AG09309 (cell line): ENCODE results near the gene CBLN4.

Experiments
- DNase-seq: peaks from one replicate; pipeline ENCODE4 v3.0.0-alpha.2; 2010; ENCODE audit warnings: low read depth
- H3K4me3 ChIP-seq: 2 replicates; pipeline ENCODE4 v1.5.1; 2011; ENCODE audit warnings: mild to moderate bottlenecking, low read depth, low read length, moderate library complexity; ENCODE audit not compliant: control insufficient read depth
- CTCF ChIP-seq: IDR thresholded peaks from 2 replicates; pipeline ENCODE4 v1.5.1; 2011; ENCODE audit warnings: mild to moderate bottlenecking, low read depth, low read length, inconsistent platforms; ENCODE audit not compliant: insufficient read depth, control insufficient read depth; ENCODE audit errors: missing control alignments

Gene CBLN4

GRCh38 chr20:56005389-56005715 lies at the start of gene CBLN4:
Gene CBLN4, minus strand, starts transcription at chr20:56005519. Its CDS starts 1,348 bp downstream, at chr20:56004171.
- TF ChIP-seq CTCF = no peak
- no peak for DNase-seq
- H3K4me3 ChIP-seq = no peak within 1 kb of the TSS

GRCh38 chr20:56043227-56043626 lies 37.9 kb upstream of the CBLN4 start:
- no peak overlapping the region for H3K4me3 ChIP-seq
- DNase-seq = no peak
- TF ChIP-seq CTCF = no peak

GRCh38 chr20:56032251-56032650 lies 26.9 kb upstream of the CBLN4 start:
- no peak for DNase-seq
- TF ChIP-seq CTCF = no peak

GRCh38 chr20:56018716-56019115 lies 13.4 kb upstream of the CBLN4 start:
- no peak for TF ChIP-seq CTCF
- no peak overlapping the region for H3K4me3 ChIP-seq
- DNase-seq = no peak

More at GRCh38 chr20:56032251-56032650, 26.9 kb upstream of the CBLN4 start:
- H3K4me3 ChIP-seq = no peak overlapping the region

GRCh38 chr20:56018194-56018593 lies 12.9 kb upstream of the CBLN4 start:
- no peak for DNase-seq
- TF ChIP-seq CTCF = no peak

GRCh38 chr20:56017560-56017959 lies 12.2 kb upstream of the CBLN4 start:
- no peak for TF ChIP-seq CTCF
- DNase-seq = no peak
- no peak overlapping the region for H3K4me3 ChIP-seq

More at GRCh38 chr20:56018194-56018593, 12.9 kb upstream of the CBLN4 start:
- no peak overlapping the region for H3K4me3 ChIP-seq

- no peak overlapping the region for H3K4me3 ChIP-seq
- no peak for DNase-seq
- no peak for TF ChIP-seq CTCF
Measured at GRCh38 chr20:56014998-56015397, 9.7 kb upstream of the CBLN4 start.
